Left renal cortex interstitium (tissue), 4 donors: Measurements from ENCODE around the gene RFX2. TPM values are rescaled to one million over a fixed set of nuclear protein-coding genes. Genes with fewer than 3 reads are reported as not detected.

Experiments
- DNase-seq, 4 donors: peaks; one replicate each; pipeline ENCODE4 v3.0.0-alpha.2; 2013; ENCODE audit warnings: low read depth in 4 of 4, low spot score in 2 of 4, missing footprints in 1 of 4
- polyA plus RNA-seq, 4 donors: library from polyadenylated mRNA; unstranded; fragments of 120-200 nt; gene quantifications; one replicate each; pipeline ENCODE4 v1.2.1, GENCODE V29; 2013; ENCODE audit not compliant: insufficient read length in 4 of 4

RFX2 gene
- polyA plus RNA-seq, 4 donors: 6.7 to 11.1 (median 8.8) TPM

- no peak for DNase-seq
Measured at GRCh38 chr19:6062961-6063575, 47.2 kb downstream of the RFX2 start.

- no peak for DNase-seq
Measured at GRCh38 chr19:6062274-6062673, 48.0 kb downstream of the RFX2 start.

GRCh38 chr19:6061376-6062130, 48.7 kb downstream of the RFX2 start:
- no peak for DNase-seq

- DNase-seq: no peak
Measured at GRCh38 chr19:6060600-6061375, 49.5 kb downstream of the RFX2 start.

- no peak for DNase-seq
Measured at GRCh38 chr19:6059988-6060599, 50.2 kb downstream of the RFX2 start.

- no peak for DNase-seq
Measured at GRCh38 chr19:6059396-6059947, 50.8 kb downstream of the RFX2 start.

GRCh38 chr19:6058518-6059201, 51.6 kb downstream of the RFX2 start:
- DNase-seq: no peak

- DNase-seq: no peak
Measured at GRCh38 chr19:6057651-6058517, 52.4 kb downstream of the RFX2 start.

- DNase-seq: no peak
Measured at GRCh38 chr19:6056801-6057650, 53.3 kb downstream of the RFX2 start.

- DNase-seq: no peak
Measured at GRCh38 chr19:6056282-6056741, 54.0 kb downstream of the RFX2 start.

GRCh38 chr19:6055013-6055795, 55.1 kb downstream of the RFX2 start:
- no peak for DNase-seq

- peak in 2 of 4 donors; percentile 61 to 82 for DNase-seq
Measured at GRCh38 chr19:6048793-6049405, 61.4 kb downstream of the RFX2 start.

GRCh38 chr19:6048348-6048747, 62.0 kb downstream of the RFX2 start:
- no peak for DNase-seq

GRCh38 chr19:6047741-6048251, 62.5 kb downstream of the RFX2 start:
- peak in 1 of 4 donors; percentile 31 for DNase-seq

GRCh38 chr19:6047256-6047655, 63.0 kb downstream of the RFX2 start:
- no peak for DNase-seq

- DNase-seq: no peak
Measured at GRCh38 chr19:6045108-6045507, 65.2 kb downstream of the RFX2 start.
